ENCODE data around the gene GEN1.

GEN1 gene

GRCh38 chr2:17827785-17828184 lies 73.8 kb downstream of the GEN1 start:
- no peak for DNase-seq

GRCh38 chr2:17830053-17831034 lies 76.4 kb downstream of the GEN1 start:
- no peak for DNase-seq

DNA sequence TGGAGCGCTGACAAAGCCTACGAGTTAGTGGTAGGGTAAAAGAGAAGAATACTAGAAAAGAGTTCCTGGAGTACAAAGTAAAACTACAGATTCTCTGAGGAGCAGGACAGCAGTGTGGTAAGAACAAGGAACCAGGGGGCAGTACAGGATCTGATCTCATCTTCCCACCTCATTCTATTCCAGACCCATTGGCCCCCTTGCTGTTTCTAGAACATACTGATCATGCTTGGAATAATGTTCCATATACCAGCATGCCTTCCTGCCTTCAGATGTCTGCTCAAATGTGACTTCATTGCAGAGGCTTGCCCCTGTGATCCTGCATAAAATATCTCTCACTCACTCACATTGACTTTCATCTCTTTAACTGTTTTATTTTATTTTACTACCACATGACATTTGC lies 81.6 kb downstream of the GEN1 start:
- no peak for DNase-seq
